Naive B cell (primary cell): ENCODE results near the gene GFPT2. TPM values are rescaled to one million over a fixed set of nuclear protein-coding genes. Genes with fewer than 3 reads are reported as not detected.
"Not testable (repeated sequence)": the region's sequence is repeated elsewhere in the genome, so short reads cannot be mapped to it uniquely, and the experiment has no call there.

Source experiments
- ATAC-seq, 2 donors: fragments of 150-1000 bp; cut with Tn5 transposase; 2 replicates each; pipeline ENCODE4 v1.10.0; 2021; ENCODE audit warnings: low read depth in 2 of 2, mild to moderate bottlenecking in 2 of 2, moderate library complexity in 2 of 2
- DNase-seq: peaks from one replicate; pipeline ENCODE4 v3.0.0; 2022
- H3K27ac Mint-ChIP-seq, 6 donors: one replicate each; pipeline ENCODE4 v1.8.0; 2020 to 2022; ENCODE audit warnings: mild to moderate bottlenecking in 6 of 6, mixed read lengths in 6 of 6, moderate library complexity in 5 of 6, inconsistent platforms in 2 of 6
- H3K27me3 Mint-ChIP-seq, 3 donors: one replicate each; pipeline ENCODE4 v1.8.0; 2021 to 2022; ENCODE audit warnings: mixed read lengths in 3 of 3, mild to moderate bottlenecking in 1 of 3
- H3K36me3 Mint-ChIP-seq, 2 donors: one replicate each; pipeline ENCODE4 v1.8.0; 2020 to 2022; ENCODE audit warnings: mixed read lengths in 2 of 2, inconsistent platforms in 1 of 2, mild to moderate bottlenecking in 1 of 2
- H3K4me1 Mint-ChIP-seq, 3 donors: one replicate each; pipeline ENCODE4 v1.8.0; 2020 to 2022; ENCODE audit warnings: mixed read lengths in 3 of 3, inconsistent platforms in 1 of 3, mild to moderate bottlenecking in 1 of 3, moderate library complexity in 1 of 3
- H3K4me3 Mint-ChIP-seq, 8 donors: one replicate each; pipeline ENCODE4 v1.8.0; 2020 to 2022; ENCODE audit warnings: mild to moderate bottlenecking in 8 of 8, mixed read lengths in 8 of 8, moderate library complexity in 8 of 8, inconsistent platforms in 2 of 8
- H3K9me3 Mint-ChIP-seq, 7 donors: one replicate each; pipeline ENCODE4 v1.8.0; 2020 to 2022; ENCODE audit warnings: mixed read lengths in 7 of 7, mild to moderate bottlenecking in 5 of 7, inconsistent platforms in 2 of 7, moderate library complexity in 1 of 7
- polyA plus RNA-seq, 6 donors: library from polyadenylated mRNA; unstranded; fragments of 300-500 nt; fragmentation: Illumina TruSeq; gene quantifications; one replicate each; pipeline ENCODE4 v1.2.3, GENCODE V29; 2021; ENCODE audit warnings: low read depth in 6 of 6

GFPT2 gene
- polyA plus RNA-seq, 6 donors from 2014 or later = 0.08 to 0.10 TPM; not detected in 4

GRCh38 chr5:180313677-180314505 is 39.2 kb downstream of the GFPT2 start:
- H3K36me3 Mint-ChIP-seq = no peaks in the 10 kb centered on the region
- peaks cover 1 to 25% (median 21%) of the 10 kb centered on the region in 3 donors for H3K27me3 Mint-ChIP-seq
- ATAC-seq = peak; percentile 40 to 81
- H3K4me1 Mint-ChIP-seq = peaks cover 0 to 4% (median 0%) of the 10 kb centered on the region in 3 donors
- peak overlapping the region in 1 of 6 donors; percentile 56 for H3K27ac Mint-ChIP-seq
- H3K4me3 Mint-ChIP-seq = peak overlapping the region in 5 of 8 donors; percentile 63 to 85 (median 81)
- no peaks in the 10 kb centered on the region for H3K9me3 Mint-ChIP-seq
- DNase-seq = no peak

GRCh38 chr5:180311216-180311615 is 41.9 kb downstream of the GFPT2 start:
- DNase-seq (no peak), ATAC-seq (no peak)
- Mint-ChIP-seq H3K4me1 (peaks cover 0 to 4% (median 0%) of the 10 kb centered on the region in 3 donors), H3K36me3 (no peaks in the 10 kb centered on the region), H3K27me3 (peaks cover 0 to 21% (median 9%) of the 10 kb centered on the region in 3 donors), H3K27ac (peak overlapping the region in 2 of 6 donors; percentile 19 to 34), H3K4me3 (peak overlapping the region in 1 of 8 donors; percentile 48), H3K9me3 (no peaks in the 10 kb centered on the region)

- H3K27ac Mint-ChIP-seq = no peak overlapping the region
- peaks cover 0 to 26% (median 21%) of the 10 kb centered on the region in 3 donors for H3K27me3 Mint-ChIP-seq
- H3K4me3 Mint-ChIP-seq = no peak overlapping the region
- peaks cover 0 to 2% (median 0%) of the 10 kb centered on the region in 3 donors for H3K4me1 Mint-ChIP-seq
- no peaks in the 10 kb centered on the region for H3K9me3 Mint-ChIP-seq
- ATAC-seq = no peak
- no peak for DNase-seq
- no peaks in the 10 kb centered on the region for H3K36me3 Mint-ChIP-seq
These were observed 46.3 kb downstream of the GFPT2 start for GRCh38 chr5:180306796-180307195.

- Mint-ChIP-seq H3K27me3 (peaks cover 5 to 20% (median 17%) of the 10 kb centered on the region in 3 donors), H3K36me3 (no peaks in the 10 kb centered on the region), H3K27ac (no peak overlapping the region), H3K4me3 (no peak overlapping the region), H3K4me1 (no peaks in the 10 kb centered on the region), H3K9me3 (no peaks in the 10 kb centered on the region)
- DNase-seq (no peak), ATAC-seq (no peak)
These were observed 47.7 kb downstream of the GFPT2 start for GRCh38 chr5:180305481-180305880.

GRCh38 chr5:180304431-180305375 is 48.4 kb downstream of the GFPT2 start:
- ATAC-seq (no peak), DNase-seq (no peak)
- Mint-ChIP-seq H3K36me3 (no peaks in the 10 kb centered on the region), H3K4me1 (no peaks in the 10 kb centered on the region), H3K27ac (peak overlapping the region in 2 of 6 donors; percentile 33 to 53), H3K27me3 (peaks cover 5 to 22% (median 20%) of the 10 kb centered on the region in 3 donors), H3K4me3 (no peak overlapping the region), H3K9me3 (no peaks in the 10 kb centered on the region)

GRCh38 chr5:180304016-180304292 is 49.2 kb downstream of the GFPT2 start:
- Mint-ChIP-seq H3K4me1 (no peaks in the 10 kb centered on the region), H3K9me3 (no peaks in the 10 kb centered on the region), H3K4me3 (no peak overlapping the region), H3K27me3 (peaks cover 5 to 27% (median 22%) of the 10 kb centered on the region in 3 donors), H3K27ac (peak overlapping the region in 1 of 6 donors; percentile 47), H3K36me3 (no peaks in the 10 kb centered on the region)
- no peak for DNase-seq
- ATAC-seq = no peak

GRCh38 chr5:180303226-180304015 is 49.7 kb downstream of the GFPT2 start:
- no peaks in the 10 kb centered on the region for H3K4me1 Mint-ChIP-seq
- no peaks in the 10 kb centered on the region for H3K9me3 Mint-ChIP-seq
- peaks cover 5 to 27% (median 22%) of the 10 kb centered on the region in 3 donors for H3K27me3 Mint-ChIP-seq
- H3K27ac Mint-ChIP-seq = peak overlapping the region in 1 of 6 donors; percentile 44
- H3K36me3 Mint-ChIP-seq = no peaks in the 10 kb centered on the region
- DNase-seq (no peak), ATAC-seq (no peak)
- no peak overlapping the region for H3K4me3 Mint-ChIP-seq

GRCh38 chr5:180302256-180302655 is 50.9 kb downstream of the GFPT2 start:
- H3K36me3 Mint-ChIP-seq = no peaks in the 10 kb centered on the region
- H3K27me3 Mint-ChIP-seq = peaks cover 5 to 23% (median 22%) of the 10 kb centered on the region in 3 donors
- H3K9me3 Mint-ChIP-seq = no peaks in the 10 kb centered on the region
- no peak for DNase-seq
- H3K27ac Mint-ChIP-seq = no peak overlapping the region
- no peak for ATAC-seq
- H3K4me3 Mint-ChIP-seq = no peak overlapping the region
- H3K4me1 Mint-ChIP-seq = no peaks in the 10 kb centered on the region

GRCh38 chr5:180301253-180301652 is 51.9 kb downstream of the GFPT2 start:
- Mint-ChIP-seq H3K9me3 (no peaks in the 10 kb centered on the region), H3K27ac (no peak overlapping the region), H3K36me3 (no peaks in the 10 kb centered on the region), H3K27me3 (peaks cover 5 to 22% (median 21%) of the 10 kb centered on the region in 3 donors), H3K4me3 (no peak overlapping the region), H3K4me1 (peaks cover 0 to 2% (median 0%) of the 10 kb centered on the region in 3 donors)
- DNase-seq (no peak), ATAC-seq (no peak)

GRCh38 chr5:180299526-180299925 is 53.6 kb downstream of the GFPT2 start:
- Mint-ChIP-seq H3K4me3 (peak overlapping the region in 1 of 8 donors; percentile 35), H3K27ac (peak overlapping the region in 1 of 6 donors; percentile 30), H3K4me1 (peaks cover 1 to 10% (median 3%) of the 10 kb centered on the region in 3 donors), H3K9me3 (no peaks in the 10 kb centered on the region), H3K27me3 (peaks cover 5 to 21% (median 8%) of the 10 kb centered on the region in 3 donors), H3K36me3 (no peaks in the 10 kb centered on the region)
- ATAC-seq (no peak), DNase-seq (no peak)

- H3K27ac Mint-ChIP-seq = peak overlapping the region in 2 of 6 donors; percentile 30 to 70
- H3K4me1 Mint-ChIP-seq = peaks cover 5 to 15% (median 8%) of the 10 kb centered on the region in 3 donors
- H3K9me3 Mint-ChIP-seq, DNase-seq, H3K36me3 Mint-ChIP-seq, ATAC-seq, H3K4me3 Mint-ChIP-seq: not testable (repeated sequence)
- H3K27me3 Mint-ChIP-seq = peaks cover 5 to 21% (median 8%) of the 10 kb centered on the region in 3 donors
These were observed 54.1 kb downstream of the GFPT2 start for GRCh38 chr5:180299014-180299413.

GRCh38 chr5:180297587-180298282 is 55.4 kb downstream of the GFPT2 start:
- H3K27me3 Mint-ChIP-seq = peaks cover 5 to 16% (median 8%) of the 10 kb centered on the region in 3 donors
- ATAC-seq (no peak), DNase-seq (no peak)
- no peaks in the 10 kb centered on the region for H3K36me3 Mint-ChIP-seq
- peaks cover 14 to 27% (median 20%) of the 10 kb centered on the region in 3 donors for H3K4me1 Mint-ChIP-seq
- H3K4me3 Mint-ChIP-seq = no peak overlapping the region
- H3K9me3 Mint-ChIP-seq = no peaks in the 10 kb centered on the region
- no peak overlapping the region for H3K27ac Mint-ChIP-seq
